HG02973 (cell line): Measurements from ENCODE around the gene SCUBE3.
A peak's percentile ranks its signal among the peaks of the same experiment; 100 is the strongest.

Source experiments
- ATAC-seq: cut with Tn5 transposase; IDR thresholded peaks from one replicate; pipeline ENCODE4 v1.9.1; 2021; ENCODE audit warnings: moderate library complexity; ENCODE audit not compliant: unreplicated experiment

SCUBE3 gene

DNA sequence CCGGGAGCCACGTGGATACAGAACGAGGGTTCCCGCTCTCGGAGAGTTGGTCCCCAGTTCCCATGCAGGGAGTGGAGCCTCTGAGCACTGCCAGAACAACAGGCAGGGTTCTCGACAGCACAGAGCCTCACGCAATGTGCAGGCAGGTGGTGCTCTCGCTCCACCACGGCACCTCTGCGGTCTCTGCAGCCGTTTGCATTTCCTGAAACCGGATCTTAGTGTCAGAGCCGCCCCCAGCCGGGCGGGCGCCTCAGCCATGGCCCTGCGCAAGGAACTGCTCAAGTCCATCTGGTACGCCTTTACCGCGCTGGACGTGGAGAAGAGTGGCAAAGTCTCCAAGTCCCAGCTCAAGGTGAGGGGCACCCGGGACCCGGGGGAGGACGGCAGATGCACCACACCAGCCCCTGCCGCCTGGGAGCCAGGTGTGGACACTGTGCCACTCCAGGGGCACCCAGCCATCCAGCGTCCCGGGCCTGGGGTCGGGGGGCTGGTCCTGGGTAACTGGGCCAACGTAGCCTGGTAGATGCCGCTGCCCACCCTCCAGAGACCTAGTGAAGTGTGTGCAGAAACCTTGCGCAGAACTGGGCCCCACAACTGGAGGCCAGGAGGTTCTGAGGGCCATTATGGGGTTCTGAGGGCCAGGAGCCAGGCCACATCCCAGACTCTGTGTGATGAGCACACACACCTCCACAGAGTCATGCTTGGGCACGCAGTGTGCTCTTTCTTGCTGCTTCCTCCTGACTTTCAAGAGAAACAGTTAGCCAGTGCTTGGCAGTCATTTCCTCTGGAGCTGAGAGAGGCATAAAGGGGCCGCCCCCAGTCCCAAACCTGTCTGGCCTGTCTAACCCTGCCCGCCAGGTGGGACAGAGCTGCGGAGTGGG lies 84.1 kb downstream of the SCUBE3 start, which contains the start of gene DEF6:
TSS of gene DEF6 (plus strand) at position 218 of the 881 bp plus-strand sequence. CDS start at position 257, 39 bp downstream.
- peak; percentile 66 for ATAC-seq

DNA sequence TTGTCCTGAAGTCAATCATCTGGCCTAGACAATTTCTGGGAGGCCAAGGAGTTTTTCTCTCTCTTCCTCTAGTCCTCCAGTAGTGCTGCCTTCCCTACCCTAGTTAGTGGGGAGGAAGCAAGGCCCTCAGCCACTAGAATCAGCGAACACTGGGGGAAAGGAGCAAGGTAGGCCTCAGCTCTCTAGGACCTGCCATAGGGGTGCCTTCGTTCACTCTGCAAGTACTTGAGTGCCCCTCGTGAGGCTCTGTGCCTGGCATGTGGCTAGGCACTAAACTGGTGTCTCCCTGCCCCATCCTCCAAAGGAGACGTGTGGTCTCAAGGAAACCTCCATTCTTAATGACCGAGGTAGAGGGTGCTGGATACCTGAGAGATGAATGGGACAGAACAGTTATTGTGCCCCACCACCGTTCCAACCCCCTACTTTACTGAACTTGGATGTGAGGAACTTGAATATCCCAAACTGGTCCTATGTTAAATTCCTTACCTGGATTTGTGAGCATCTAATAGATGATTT lies 84.9 kb downstream of the SCUBE3 start:
- ATAC-seq: no peak

DNA sequence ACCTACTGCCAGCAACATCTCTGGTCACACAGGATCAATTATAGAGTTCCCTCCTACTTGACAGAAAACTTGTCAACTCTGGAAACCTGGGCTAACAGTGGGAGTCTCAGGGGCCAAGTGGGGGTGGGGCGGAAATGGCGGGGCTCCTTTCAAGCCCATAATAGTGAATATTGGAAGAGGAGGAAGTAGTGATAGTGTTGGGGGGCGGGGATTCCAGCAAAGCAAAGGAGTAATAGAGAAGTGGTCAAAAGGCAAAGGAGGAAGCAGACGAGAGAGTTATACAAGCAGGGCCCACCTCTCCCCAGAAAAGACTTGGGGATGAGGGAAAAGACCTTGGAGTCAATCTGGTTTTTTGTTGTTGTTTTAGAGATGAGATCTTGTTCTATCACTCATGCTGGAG lies 85.9 kb downstream of the SCUBE3 start:
- no peak for ATAC-seq

DNA sequence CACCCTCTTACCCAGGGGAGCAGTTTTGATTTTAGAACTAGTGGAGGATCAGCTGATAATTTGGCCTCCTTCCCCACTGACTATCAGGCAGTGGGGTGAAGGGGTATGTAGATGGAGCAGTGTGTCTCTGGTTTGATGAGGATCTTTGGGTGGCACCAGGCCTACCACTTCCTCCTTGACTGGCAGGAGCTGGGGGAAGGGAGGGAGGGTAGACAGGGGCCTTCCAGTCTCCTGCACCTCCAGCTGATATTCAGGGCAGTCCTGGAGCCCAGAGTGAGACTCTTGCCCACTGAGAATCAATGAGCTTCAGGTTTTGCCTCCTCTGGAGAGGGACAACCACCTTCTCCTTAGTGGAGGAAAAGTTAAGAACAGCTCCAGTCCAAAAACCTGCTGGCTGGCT lies 87.1 kb downstream of the SCUBE3 start:
- ATAC-seq: no peak
